ENCODE measurements around the gene ADAR.

Gene ADAR

GRCh38 chr1:154626456-154627256 lies 18.7 kb upstream of the ADAR start:
- peak overlapping the region; percentile 88 for H3K4me3 ChIP-seq (ENCODE audit: low read length)
- peaks cover 5% of the 10 kb centered on the region for H3K4me1 ChIP-seq (ENCODE audit: control insufficient read depth, insufficient read depth, low read length)
- H3K36me3 ChIP-seq (ENCODE audit: control insufficient read depth, insufficient read depth, low read length), result no peaks in the 10 kb centered on the region
- H3K27me3 ChIP-seq (ENCODE audit: control insufficient read depth, insufficient read depth, low read length), result no peaks in the 10 kb centered on the region
- peak overlapping the region; percentile 90 for H3K27ac ChIP-seq (ENCODE audit: low read depth, low read length)
- peak overlapping the region; percentile 84 for H3K9ac ChIP-seq (ENCODE audit: low read length)

GRCh38 chr1:154624746-154625643 lies 17.0 kb upstream of the ADAR start:
- Histone ChIP-seq H3K4me3 (ENCODE audit: low read length) (no peak overlapping the region), H3K9ac (ENCODE audit: low read length) (no peak overlapping the region), H3K4me1 (ENCODE audit: control insufficient read depth, insufficient read depth, low read length) (peaks cover 5% of the 10 kb centered on the region), H3K27me3 (ENCODE audit: control insufficient read depth, insufficient read depth, low read length) (no peaks in the 10 kb centered on the region), H3K27ac (ENCODE audit: low read depth, low read length) (no peak overlapping the region), H3K36me3 (ENCODE audit: control insufficient read depth, insufficient read depth, low read length) (no peaks in the 10 kb centered on the region)

DNA sequence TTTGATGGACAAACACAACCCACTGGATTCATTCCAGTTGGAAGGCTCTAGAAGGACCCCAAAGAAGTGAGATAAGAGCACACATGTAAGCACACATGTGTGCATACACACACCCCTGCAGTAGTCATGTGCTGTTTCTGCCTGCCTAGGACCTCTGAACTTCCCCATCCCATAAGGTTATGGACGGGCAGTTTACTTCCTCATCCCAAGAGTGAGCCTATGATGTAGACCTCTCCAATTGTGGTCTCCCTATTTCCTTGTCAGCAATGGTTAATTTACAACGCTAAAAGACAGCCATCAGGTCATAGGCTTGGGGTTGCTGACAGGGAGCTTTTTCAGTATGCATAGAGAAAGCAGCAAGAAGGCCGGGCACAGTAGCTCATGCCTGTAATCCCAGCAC lies 15.4 kb upstream of the ADAR start:
- H3K9ac ChIP-seq (ENCODE audit: low read length), result no peak overlapping the region
- no peak overlapping the region for H3K27ac ChIP-seq (ENCODE audit: low read depth, low read length)
- peaks cover 5% of the 10 kb centered on the region for H3K4me1 ChIP-seq (ENCODE audit: control insufficient read depth, insufficient read depth, low read length)
- no peak overlapping the region for H3K4me3 ChIP-seq (ENCODE audit: low read length)
- H3K27me3 ChIP-seq (ENCODE audit: control insufficient read depth, insufficient read depth, low read length), result no peaks in the 10 kb centered on the region
- H3K36me3 ChIP-seq (ENCODE audit: control insufficient read depth, insufficient read depth, low read length), result no peaks in the 10 kb centered on the region

DNA sequence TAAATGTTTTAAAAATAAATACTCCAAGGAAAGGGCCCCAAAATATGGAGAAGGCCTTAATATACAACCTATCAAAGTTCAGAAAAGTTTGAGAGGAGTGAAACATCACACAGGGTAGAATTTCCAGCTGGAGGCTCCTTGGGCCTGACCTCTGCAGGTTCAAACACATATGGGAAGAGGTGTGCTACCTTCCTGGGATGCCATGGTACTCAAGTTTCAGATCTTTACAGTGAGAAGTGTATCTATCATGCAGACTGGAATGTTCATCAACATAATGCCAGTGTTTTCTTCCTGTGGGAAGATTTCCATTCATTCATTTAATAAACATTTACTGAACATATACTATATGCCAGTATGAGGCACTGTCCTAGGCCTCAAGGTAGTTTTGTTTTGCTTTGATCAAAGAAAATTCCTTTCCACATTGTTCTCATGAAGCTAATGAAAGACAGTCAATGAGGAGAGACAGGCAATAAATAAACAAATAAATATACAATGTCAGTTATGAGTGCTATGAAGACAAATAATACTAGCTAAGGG lies 14.6 kb upstream of the ADAR start:
- Histone ChIP-seq H3K4me1 (ENCODE audit: control insufficient read depth, insufficient read depth, low read length) (peaks cover 5% of the 10 kb centered on the region), H3K4me3 (ENCODE audit: low read length) (no peak overlapping the region), H3K36me3 (ENCODE audit: control insufficient read depth, insufficient read depth, low read length) (no peaks in the 10 kb centered on the region), H3K9ac (ENCODE audit: low read length) (no peak overlapping the region), H3K27ac (ENCODE audit: low read depth, low read length) (no peak overlapping the region), H3K27me3 (ENCODE audit: control insufficient read depth, insufficient read depth, low read length) (no peaks in the 10 kb centered on the region)

DNA sequence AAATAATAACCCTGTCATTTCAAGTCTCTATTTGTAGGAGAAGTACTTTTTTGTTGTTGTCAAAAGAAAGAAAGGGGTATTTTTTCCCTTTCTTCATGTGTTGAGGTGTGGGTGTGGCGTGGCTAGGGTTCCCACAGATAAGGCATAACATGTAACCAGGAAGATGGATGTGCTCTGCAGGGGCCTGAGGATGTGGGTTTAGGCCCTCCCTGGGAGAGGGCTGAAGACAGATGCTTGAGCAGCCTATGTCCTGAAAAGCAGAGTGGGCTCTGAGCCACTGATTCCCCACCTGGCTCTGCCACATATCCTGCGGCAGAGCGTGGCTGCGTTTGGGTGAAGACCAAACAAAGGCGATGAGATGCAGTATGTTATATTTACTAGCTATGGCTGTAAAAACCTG lies 13.9 kb upstream of the ADAR start:
- Histone ChIP-seq H3K27ac (ENCODE audit: low read depth, low read length) (no peak overlapping the region), H3K27me3 (ENCODE audit: control insufficient read depth, insufficient read depth, low read length) (no peaks in the 10 kb centered on the region), H3K9ac (ENCODE audit: low read length) (no peak overlapping the region), H3K36me3 (ENCODE audit: control insufficient read depth, insufficient read depth, low read length) (no peaks in the 10 kb centered on the region), H3K4me1 (ENCODE audit: control insufficient read depth, insufficient read depth, low read length) (peaks cover 5% of the 10 kb centered on the region), H3K4me3 (ENCODE audit: low read length) (no peak overlapping the region)

GRCh38 chr1:154620751-154621150 lies 12.8 kb upstream of the ADAR start:
- Histone ChIP-seq H3K9ac (ENCODE audit: low read length) (no peak overlapping the region), H3K27me3 (ENCODE audit: control insufficient read depth, insufficient read depth, low read length) (no peaks in the 10 kb centered on the region), H3K4me1 (ENCODE audit: control insufficient read depth, insufficient read depth, low read length) (no peaks in the 10 kb centered on the region), H3K27ac (ENCODE audit: low read depth, low read length) (no peak overlapping the region), H3K36me3 (ENCODE audit: control insufficient read depth, insufficient read depth, low read length) (no peaks in the 10 kb centered on the region), H3K4me3 (ENCODE audit: low read length) (no peak overlapping the region)

GRCh38 chr1:154619181-154619948 lies 11.4 kb upstream of the ADAR start:
- Histone ChIP-seq H3K4me3 (ENCODE audit: low read length) (no peak overlapping the region), H3K27me3 (ENCODE audit: control insufficient read depth, insufficient read depth, low read length) (no peaks in the 10 kb centered on the region), H3K36me3 (ENCODE audit: control insufficient read depth, insufficient read depth, low read length) (no peaks in the 10 kb centered on the region), H3K4me1 (ENCODE audit: control insufficient read depth, insufficient read depth, low read length) (no peaks in the 10 kb centered on the region), H3K27ac (ENCODE audit: low read depth, low read length) (no peak overlapping the region), H3K9ac (ENCODE audit: low read length) (no peak overlapping the region)

DNA sequence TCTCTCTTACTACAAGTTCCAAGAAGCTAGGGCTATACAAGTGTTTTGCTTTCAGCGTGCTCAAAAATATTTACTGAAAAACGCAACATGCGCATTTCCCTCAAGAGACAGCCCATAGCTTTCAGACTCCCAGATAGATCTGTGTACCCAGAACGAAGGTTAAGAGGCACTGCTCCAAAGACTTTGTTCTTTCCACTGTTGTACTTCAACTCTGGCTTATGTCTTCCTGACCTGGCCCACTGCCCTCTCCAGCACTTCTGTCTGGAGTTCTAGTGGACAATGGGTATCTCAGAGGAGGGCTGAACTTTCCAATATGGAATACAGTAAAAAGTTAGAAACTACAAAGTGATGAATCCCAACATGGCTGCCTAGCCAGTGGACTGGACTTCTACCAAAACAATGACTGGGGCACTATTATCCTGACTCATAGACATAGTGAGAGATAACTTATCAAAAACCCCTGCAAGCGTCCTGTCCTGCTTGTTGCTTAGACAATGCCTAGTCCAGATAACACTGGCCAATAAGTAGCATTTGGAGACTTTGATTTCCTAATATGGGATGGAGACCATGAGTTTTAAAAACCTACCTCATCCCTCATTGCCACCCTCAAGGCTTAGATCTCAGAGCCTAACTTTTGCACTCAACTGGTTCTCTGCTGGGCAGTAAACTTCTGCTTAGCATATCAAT lies 8.8 kb upstream of the ADAR start:
- H3K9ac ChIP-seq (ENCODE audit: low read length), result no peak overlapping the region
- no peaks in the 10 kb centered on the region for H3K27me3 ChIP-seq (ENCODE audit: control insufficient read depth, insufficient read depth, low read length)

DNA sequence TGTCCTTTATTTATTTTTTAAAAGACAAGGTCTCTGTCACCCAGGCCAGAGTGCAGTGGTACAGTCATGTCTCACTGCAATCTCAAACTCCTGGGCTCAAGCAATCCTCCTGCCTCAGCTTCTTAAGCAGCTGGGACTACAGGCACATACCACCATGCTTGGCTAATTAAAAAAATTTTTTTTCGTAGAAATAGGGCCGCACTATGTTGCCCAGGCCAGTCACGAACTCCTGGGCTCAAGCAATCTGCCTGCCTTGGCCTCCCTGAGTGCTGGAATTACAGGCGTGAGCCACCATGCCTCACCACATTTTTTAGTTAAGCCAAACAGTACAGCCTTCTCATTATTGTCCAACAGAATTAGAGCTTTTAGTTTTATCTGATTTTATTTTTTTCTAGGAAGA lies 7.4 kb upstream of the ADAR start:
- Histone ChIP-seq H3K9ac (ENCODE audit: low read length) (no peak overlapping the region), H3K4me1 (ENCODE audit: control insufficient read depth, insufficient read depth, low read length) (no peaks in the 10 kb centered on the region), H3K36me3 (ENCODE audit: control insufficient read depth, insufficient read depth, low read length) (no peaks in the 10 kb centered on the region), H3K27ac (ENCODE audit: low read depth, low read length) (no peak overlapping the region), H3K4me3 (ENCODE audit: low read length) (no peak overlapping the region), H3K27me3 (ENCODE audit: control insufficient read depth, insufficient read depth, low read length) (no peaks in the 10 kb centered on the region)

More for the DNA sequence above, 8.8 kb upstream of the ADAR start:
- Histone ChIP-seq H3K4me3 (ENCODE audit: low read length) (no peak overlapping the region), H3K27ac (ENCODE audit: low read depth, low read length) (no peak overlapping the region), H3K4me1 (ENCODE audit: control insufficient read depth, insufficient read depth, low read length) (no peaks in the 10 kb centered on the region), H3K36me3 (ENCODE audit: control insufficient read depth, insufficient read depth, low read length) (no peaks in the 10 kb centered on the region)

- no peaks in the 10 kb centered on the region for H3K27me3 ChIP-seq (ENCODE audit: control insufficient read depth, insufficient read depth, low read length)
- H3K9ac ChIP-seq (ENCODE audit: low read length), result no peak overlapping the region
- no peak overlapping the region for H3K4me3 ChIP-seq (ENCODE audit: low read length)
- no peaks in the 10 kb centered on the region for H3K36me3 ChIP-seq (ENCODE audit: control insufficient read depth, insufficient read depth, low read length)
- no peak overlapping the region for H3K27ac ChIP-seq (ENCODE audit: low read depth, low read length)
- no peaks in the 10 kb centered on the region for H3K4me1 ChIP-seq (ENCODE audit: control insufficient read depth, insufficient read depth, low read length)
Measured at GRCh38 chr1:154614901-154615300, 6.9 kb upstream of the ADAR start.

- no peaks in the 10 kb centered on the region for H3K27me3 ChIP-seq (ENCODE audit: control insufficient read depth, insufficient read depth, low read length)
- H3K4me1 ChIP-seq (ENCODE audit: control insufficient read depth, insufficient read depth, low read length), result peaks cover 2% of the 10 kb centered on the region
- no peak overlapping the region for H3K4me3 ChIP-seq (ENCODE audit: low read length)
- H3K27ac ChIP-seq (ENCODE audit: low read depth, low read length), result no peak overlapping the region
- H3K36me3 ChIP-seq (ENCODE audit: control insufficient read depth, insufficient read depth, low read length), result no peaks in the 10 kb centered on the region
- H3K9ac ChIP-seq (ENCODE audit: low read length), result no peak overlapping the region
Measured at GRCh38 chr1:154614247-154614646, 6.3 kb upstream of the ADAR start.
